Keratinocyte (primary cell): Measurements from ENCODE around the gene CLEC16A. TPM values are rescaled to one million over a fixed set of nuclear protein-coding genes. Genes with fewer than 3 reads are reported as not detected.

ENCODE experiments used
- DNase-seq: peaks from one replicate; pipeline ENCODE4 v3.0.0-alpha.2; 2011; ENCODE audit warnings: low read depth, missing footprints, low spot score
- FAIRE-seq: peaks from 2 replicates; lab custom pipeline; 2011; peaks lifted over from hg19 to GRCh38; lab: Jason Lieb, UNC
- H2AFZ ChIP-seq: 2 replicates; pipeline ENCODE4 v1.6.0; 2012; ENCODE audit warnings: low read length, control low read depth, inconsistent platforms; ENCODE audit not compliant: control insufficient read depth
- H3K27ac ChIP-seq: 2 replicates; pipeline ENCODE4 v1.5.1; 2011; ENCODE audit warnings: low read length; ENCODE audit not compliant: control insufficient read depth, insufficient read depth
- H3K27me3 ChIP-seq: 3 replicates; pipeline ENCODE4 v1.6.0; 2011; ENCODE audit warnings: low read length; ENCODE audit not compliant: control insufficient read depth, insufficient read depth; ENCODE audit errors: extremely low read depth
- H3K36me3 ChIP-seq, 2 experiments: 2 replicates in 1 of 2; 3 replicates in 1 of 2; pipeline ENCODE4 v1.5.1; 2011; ENCODE audit warnings: low read length in 2 of 2, mild to moderate bottlenecking in 1 of 2; ENCODE audit not compliant: control insufficient read depth in 2 of 2, insufficient read depth in 2 of 2; ENCODE audit errors: extremely low read depth in 1 of 2
- H3K4me1 ChIP-seq: 3 replicates; pipeline ENCODE4 v1.5.1; 2011; ENCODE audit warnings: low read length; ENCODE audit not compliant: control insufficient read depth, insufficient read depth; ENCODE audit errors: extremely low read depth
- H3K4me2 ChIP-seq: 3 replicates; pipeline ENCODE4 v1.6.0; 2011; ENCODE audit warnings: low read depth, low read length; ENCODE audit not compliant: control insufficient read depth, insufficient read depth; ENCODE audit errors: extremely low read depth
- H3K4me3 ChIP-seq, 3 experiments: fragments of 200-600 bp in 1 of 3; sonication (generic) in 1 of 3; 2 replicates in 2 of 3; 3 replicates in 1 of 3; pipeline ENCODE4 v1.5.1; 2011 to 2016; ENCODE audit warnings: low read length in 3 of 3, mild to moderate bottlenecking in 3 of 3, control low read depth in 2 of 3, inconsistent platforms in 1 of 3, low read depth in 1 of 3, mixed read lengths in 1 of 3, mixed run types in 1 of 3, moderate library complexity in 1 of 3; ENCODE audit not compliant: control insufficient read depth in 2 of 3, insufficient read depth in 2 of 3; ENCODE audit errors: extremely low read depth in 1 of 3
- H3K79me2 ChIP-seq: 2 replicates; pipeline ENCODE4 v1.6.0; 2012; ENCODE audit warnings: low read length; ENCODE audit not compliant: control insufficient read depth, insufficient read depth
- H3K9ac ChIP-seq: 3 replicates; pipeline ENCODE4 v1.6.0; 2011; ENCODE audit warnings: low read length; ENCODE audit not compliant: control insufficient read depth, insufficient read depth; ENCODE audit errors: extremely low read depth
- H3K9me1 ChIP-seq: 3 replicates; pipeline ENCODE4 v1.6.0; 2011; ENCODE audit warnings: low read length; ENCODE audit not compliant: control insufficient read depth, insufficient read depth; ENCODE audit errors: extremely low read depth
- H3K9me3 ChIP-seq: 2 replicates; pipeline ENCODE4 v1.5.1; 2012; ENCODE audit warnings: low read depth, low read length; ENCODE audit not compliant: control insufficient read depth
- H4K20me1 ChIP-seq: 3 replicates; pipeline ENCODE4 v1.6.0; 2011; ENCODE audit warnings: low read length; ENCODE audit not compliant: control insufficient read depth, insufficient read depth; ENCODE audit errors: extremely low read depth
- CTCF ChIP-seq, 3 experiments: IDR thresholded peaks in 1 of 3; conservative IDR thresholded peaks in 1 of 3; optimal IDR thresholded peaks in 1 of 3; 2 replicates in 2 of 3; 3 replicates in 1 of 3; pipeline versions ENCODE3 to v1.5.1; 2011; ENCODE audit warnings: low read length in 3 of 3, mild to moderate bottlenecking in 3 of 3, moderate library complexity in 2 of 3, control low read depth in 1 of 3, inconsistent platforms in 1 of 3; ENCODE audit not compliant: insufficient read depth in 2 of 3; ENCODE audit errors: extremely low read depth in 1 of 3
- EZH2 ChIP-seq: IDR thresholded peaks from one replicate; pipeline ENCODE4 v1.6.1; 2012; ENCODE audit warnings: inconsistent platforms, mild to moderate bottlenecking, low read length, moderate library complexity
- dilution Hi-C: fragments of 300-500 bp; cut with MboI; formaldehyde crosslinking; loops from one replicate; pipeline ENCODE4 v1.7.0; 2020; ENCODE audit warnings: low sequenced_read_pairs; ENCODE audit not compliant: extremely low pct_ligation_motif_present
- polyA plus RNA-seq, 5 experiments: library from polyadenylated mRNA; depleted of rRNA in 3 of 5; stranded (reverse) in 3 of 5; stranded (forward) in 1 of 5; unstranded in 1 of 5; fragments of >200 nt; gene quantifications; 1 replicate in 1 of 5; 2 replicates in 3 of 5; 3 replicates in 1 of 5; pipeline versions ENCODE4 v1.2.1 to v1.2.3, GENCODE V29; 2011 to 2012; ENCODE audit warnings: missing spikeins in 2 of 5, low read depth in 1 of 5, low replicate concordance in 1 of 5

CLEC16A gene
- polyA plus RNA-seq, 1 donor (not counting 4 experiments of a cell fraction or from before 2014, with no cell fraction given), result 9.5 TPM

DNA sequence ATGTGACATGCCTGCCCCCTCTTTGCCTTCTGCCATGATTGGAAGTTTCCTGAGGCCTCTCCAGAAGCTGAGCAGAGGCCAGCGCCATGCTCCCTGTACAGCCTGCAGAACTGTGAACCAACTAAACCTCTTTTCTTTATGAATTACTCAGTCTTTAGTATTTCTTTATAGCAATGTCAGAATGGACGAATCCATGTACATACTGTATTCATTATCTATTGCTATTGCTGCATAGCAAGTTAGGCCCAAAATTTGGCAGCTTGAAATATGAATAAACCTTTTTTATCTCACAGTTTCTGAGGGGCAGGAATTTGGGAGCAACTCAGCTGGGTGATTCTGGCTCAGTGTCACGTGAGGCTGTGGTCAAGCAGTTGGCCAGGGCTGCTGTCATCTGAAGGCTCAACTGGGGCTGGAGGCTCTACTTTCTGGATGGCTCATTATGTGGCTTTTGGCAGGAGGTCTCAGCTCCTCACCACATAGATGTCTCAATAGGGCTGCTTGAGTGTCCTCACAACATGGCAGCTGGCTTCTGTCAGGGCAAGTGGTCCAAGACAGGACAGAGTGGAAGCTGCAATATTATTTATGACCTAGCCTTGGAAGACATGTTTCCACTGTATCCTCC is 271.7 kb downstream of the CLEC16A start:
- no peak overlapping the region for H3K9ac ChIP-seq
- H3K4me3 ChIP-seq, result no peak overlapping the region
- no peak overlapping the region for H2AFZ ChIP-seq
- FAIRE-seq (no peak), DNase-seq (no peak)
- H3K4me2 ChIP-seq, result no peak overlapping the region
- no peaks in the 10 kb centered on the region for H4K20me1 ChIP-seq
- no peak for TF ChIP-seq CTCF (optimal IDR thresholded peaks at IDR 0.05 in 1 of 3, IDR thresholded peaks at IDR 0.05 in 1 of 3, conservative IDR thresholded peaks at IDR 0.05 in 1 of 3; ENCODE audit: extremely low read depth in 1 of 3, insufficient read depth in 2 of 3, low read length in 3 of 3)
- no peak for TF ChIP-seq EZH2
- no peak overlapping the region for H3K27ac ChIP-seq
- H3K4me1 ChIP-seq, result peaks cover 13% of the 10 kb centered on the region
- no peaks in the 10 kb centered on the region for H3K79me2 ChIP-seq
- peaks cover 6% of the 10 kb centered on the region for H3K9me3 ChIP-seq
- H3K9me1 ChIP-seq, result no peaks in the 10 kb centered on the region
- no peaks in the 10 kb centered on the region for H3K27me3 ChIP-seq
- no peaks in the 10 kb centered on the region for H3K36me3 ChIP-seq
- dilution Hi-C loops, result no loop called here

GRCh38 chr16:11217651-11218603 is 273.6 kb downstream of the CLEC16A start:
- Histone ChIP-seq H3K4me3 (no peak overlapping the region), H3K4me1 (peaks cover 5% of the 10 kb centered on the region)

More at GRCh38 chr16:11217651-11218603, 273.6 kb downstream of the CLEC16A start:
- Histone ChIP-seq H2AFZ (no peak overlapping the region), H3K9ac (no peak overlapping the region), H3K27me3 (no peaks in the 10 kb centered on the region), H3K4me2 (no peak overlapping the region), H3K9me3 (peaks cover 6% of the 10 kb centered on the region), H3K79me2 (no peaks in the 10 kb centered on the region), H3K9me1 (no peaks in the 10 kb centered on the region), H4K20me1 (no peaks in the 10 kb centered on the region), H3K27ac (no peak overlapping the region), H3K36me3 (no peaks in the 10 kb centered on the region)
- peak; percentile 61 for FAIRE-seq
- no peak for DNase-seq
- dilution Hi-C loops, result no loop called here
- TF ChIP-seq EZH2 (no peak), CTCF (optimal IDR thresholded peaks at IDR 0.05 in 1 of 3, IDR thresholded peaks at IDR 0.05 in 1 of 3, conservative IDR thresholded peaks at IDR 0.05 in 1 of 3; ENCODE audit: extremely low read depth in 1 of 3, insufficient read depth in 2 of 3, low read length in 3 of 3) (no peak)
